Endothelial cell (in vitro differentiated cells): ENCODE data around the gene RASL10A. TPM values are rescaled to one million over a fixed set of nuclear protein-coding genes. Genes with fewer than 3 reads are reported as not detected.

ENCODE experiments used
- DNase-seq: peaks from one replicate; pipeline ENCODE4 v3.0.0; 2021; ENCODE audit warnings: low spot score
- H3K27ac Mint-ChIP-seq: one replicate; pipeline ENCODE4 v1.8.0; 2021; ENCODE audit warnings: mixed read lengths, inconsistent platforms; ENCODE audit not compliant: unreplicated experiment
- H3K27me3 Mint-ChIP-seq: one replicate; pipeline ENCODE4 v1.8.0; 2021; ENCODE audit warnings: mild to moderate bottlenecking, moderate library complexity, mixed read lengths, inconsistent platforms; ENCODE audit not compliant: unreplicated experiment
- H3K36me3 Mint-ChIP-seq: one replicate; pipeline ENCODE4 v1.8.0; 2021; ENCODE audit warnings: mild to moderate bottlenecking, low read depth, mixed read lengths, inconsistent platforms; ENCODE audit not compliant: unreplicated experiment
- H3K4me1 Mint-ChIP-seq: one replicate; pipeline ENCODE4 v1.8.0; 2021; ENCODE audit warnings: mild to moderate bottlenecking, mixed read lengths, inconsistent platforms; ENCODE audit not compliant: unreplicated experiment
- H3K4me3 Mint-ChIP-seq: one replicate; pipeline ENCODE4 v1.8.0; 2021; ENCODE audit warnings: mild to moderate bottlenecking, mixed read lengths, inconsistent platforms; ENCODE audit not compliant: unreplicated experiment
- H3K9me3 Mint-ChIP-seq: one replicate; pipeline ENCODE4 v1.8.0; 2021; ENCODE audit warnings: mixed read lengths, inconsistent platforms; ENCODE audit not compliant: unreplicated experiment
- CTCF ChIP-seq: fragments of 200-600 bp; sonication (generic); IDR thresholded peaks from one replicate; pipeline ENCODE4 v1.5.0; 2021; ENCODE audit warnings: antibody characterized with exemption; ENCODE audit not compliant: unreplicated experiment
- total RNA-seq: library from RNA; stranded (reverse); fragmentation: NEBNext Ultra II Directional; extraction: Animal tissue kit (Norgen Biotek cat#: 25700); gene quantifications from one replicate; pipeline ENCODE4 v1.2.1, GENCODE V29; 2021; ENCODE audit not compliant: unreplicated experiment

Gene RASL10A
- total RNA-seq, 1 donor from 2014 or later = 30.1 TPM

- H3K36me3 Mint-ChIP-seq = peaks cover 41% of the 10 kb centered on the region
- peak overlapping the region; percentile 100 for H3K4me3 Mint-ChIP-seq
- no peak for TF ChIP-seq CTCF
- peak; percentile 54 for DNase-seq
- H3K27me3 Mint-ChIP-seq = peaks cover 17% of the 10 kb centered on the region
- peaks cover 49% of the 10 kb centered on the region for H3K4me1 Mint-ChIP-seq
- peak overlapping the region; percentile 100 for H3K27ac Mint-ChIP-seq
- no peaks in the 10 kb centered on the region for H3K9me3 Mint-ChIP-seq
Measured at GRCh38 chr22:29268511-29269229, 46.8 kb downstream of the RASL10A start.

- peak; percentile 97 for DNase-seq
- Mint-ChIP-seq H3K27ac (peak within 1 kb of the TSS; percentile 100), H3K36me3 (peaks cover 34% of the 10 kb centered on the region), H3K4me1 (peaks cover 46% of the 10 kb centered on the region), H3K4me3 (peak within 1 kb of the TSS; percentile 100), H3K27me3 (peaks cover 17% of the 10 kb centered on the region), H3K9me3 (no peaks in the 10 kb centered on the region)
- TF ChIP-seq CTCF = no peak
Measured at GRCh38 chr22:29267858-29268510, 47.5 kb downstream of the RASL10A start, which contains the start of the genes EWSR1 and RHBDD3. Gene EWSR1, plus strand, starts transcription at chr22:29268268. Its CDS starts 69 bp downstream, at chr22:29268337. Gene RHBDD3, minus strand, starts transcription at chr22:29267981. Its CDS starts 2,355 bp downstream, at chr22:29265626.

DNA sequence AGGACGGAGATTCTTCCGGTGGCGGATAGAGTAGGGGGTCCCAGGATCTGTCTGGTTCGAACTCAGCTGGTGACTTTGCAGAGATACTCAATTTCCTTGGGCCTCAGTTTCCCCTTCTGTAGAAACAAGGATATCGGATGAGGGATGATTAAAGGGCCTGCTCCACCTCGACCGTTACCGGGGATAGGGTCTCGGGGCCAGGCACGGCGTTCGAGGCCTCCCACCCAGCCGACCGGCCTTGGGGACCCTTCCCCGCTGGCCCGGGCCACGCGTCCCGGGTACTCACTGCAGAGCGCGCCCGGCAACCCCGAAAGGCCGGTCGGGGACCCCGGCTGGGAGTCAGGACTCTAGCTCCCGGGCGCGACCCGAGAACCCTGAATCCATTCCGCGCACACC, 48.0 kb downstream of the RASL10A start:
- Mint-ChIP-seq H3K27me3 (peaks cover 17% of the 10 kb centered on the region), H3K4me1 (peaks cover 46% of the 10 kb centered on the region), H3K27ac (peak overlapping the region; percentile 100), H3K36me3 (peaks cover 32% of the 10 kb centered on the region), H3K9me3 (no peaks in the 10 kb centered on the region), H3K4me3 (peak overlapping the region; percentile 100)
- no peak for TF ChIP-seq CTCF
- no peak for DNase-seq

DNA sequence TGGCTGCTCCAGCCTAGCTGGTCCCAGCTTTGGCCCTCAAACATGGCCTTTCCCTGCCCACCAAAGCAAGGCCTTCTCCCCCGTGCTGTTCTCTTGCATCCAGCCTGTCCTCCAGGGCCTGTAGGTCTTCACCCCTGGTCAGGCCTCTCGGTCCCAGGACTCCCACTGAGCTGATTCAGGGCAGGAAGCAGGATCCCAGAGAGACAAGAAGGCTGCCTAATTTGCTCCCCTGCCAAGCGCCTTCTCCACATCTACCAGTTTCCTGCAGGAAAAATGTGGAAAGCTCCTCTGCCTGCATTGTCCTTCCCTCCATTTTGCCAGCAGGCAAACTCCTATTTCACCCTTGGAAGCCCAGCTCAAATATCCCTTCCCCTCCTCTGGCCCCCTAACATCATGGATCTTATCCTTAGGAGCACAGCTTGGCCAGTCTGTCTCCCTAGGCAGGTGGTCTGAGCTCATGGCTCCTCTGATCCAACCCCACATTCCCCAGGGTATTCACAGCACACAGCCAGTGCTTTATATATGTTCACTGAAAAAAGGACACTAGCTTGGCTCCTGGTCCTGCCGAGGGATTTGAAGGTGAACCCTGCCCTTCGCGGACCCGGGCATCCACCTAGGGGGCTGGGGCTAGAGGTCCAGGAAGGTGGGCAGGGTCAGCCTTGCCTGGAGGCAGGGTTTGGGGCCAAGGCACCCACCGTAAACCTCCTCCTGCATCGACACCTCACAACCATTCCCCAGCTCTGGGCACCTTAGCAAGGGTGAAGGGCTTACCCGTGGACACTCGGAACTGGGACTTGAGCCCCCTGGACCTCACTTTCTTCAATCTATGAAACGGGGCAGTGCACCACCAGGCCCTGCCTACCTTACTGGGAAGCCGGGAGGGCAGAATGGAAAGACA, 48.7 kb downstream of the RASL10A start:
- Mint-ChIP-seq H3K27me3 (peaks cover 17% of the 10 kb centered on the region), H3K4me3 (peak overlapping the region; percentile 100), H3K4me1 (peaks cover 43% of the 10 kb centered on the region), H3K36me3 (peaks cover 28% of the 10 kb centered on the region), H3K9me3 (no peaks in the 10 kb centered on the region), H3K27ac (peak overlapping the region; percentile 96)
- no peak for TF ChIP-seq CTCF
- DNase-seq = no peak
